GM21367 (cell line): ENCODE measurements around the gene CCDC78.

Source experiments
- ATAC-seq: cut with Tn5 transposase; IDR thresholded peaks from one replicate; pipeline ENCODE4 v1.9.1; 2021; ENCODE audit not compliant: unreplicated experiment

Gene CCDC78

GRCh38 chr16:679814-680624 lies 46.2 kb downstream of the CCDC78 start, which contains the start of gene STUB1:
Gene STUB1, plus strand, starts transcription at chr16:680410. Its CDS starts 116 bp downstream, at chr16:680526.
- ATAC-seq = no peak

- ATAC-seq = no peak
These were observed 47.1 kb downstream of the CCDC78 start for GRCh38 chr16:678858-679813.

DNA sequence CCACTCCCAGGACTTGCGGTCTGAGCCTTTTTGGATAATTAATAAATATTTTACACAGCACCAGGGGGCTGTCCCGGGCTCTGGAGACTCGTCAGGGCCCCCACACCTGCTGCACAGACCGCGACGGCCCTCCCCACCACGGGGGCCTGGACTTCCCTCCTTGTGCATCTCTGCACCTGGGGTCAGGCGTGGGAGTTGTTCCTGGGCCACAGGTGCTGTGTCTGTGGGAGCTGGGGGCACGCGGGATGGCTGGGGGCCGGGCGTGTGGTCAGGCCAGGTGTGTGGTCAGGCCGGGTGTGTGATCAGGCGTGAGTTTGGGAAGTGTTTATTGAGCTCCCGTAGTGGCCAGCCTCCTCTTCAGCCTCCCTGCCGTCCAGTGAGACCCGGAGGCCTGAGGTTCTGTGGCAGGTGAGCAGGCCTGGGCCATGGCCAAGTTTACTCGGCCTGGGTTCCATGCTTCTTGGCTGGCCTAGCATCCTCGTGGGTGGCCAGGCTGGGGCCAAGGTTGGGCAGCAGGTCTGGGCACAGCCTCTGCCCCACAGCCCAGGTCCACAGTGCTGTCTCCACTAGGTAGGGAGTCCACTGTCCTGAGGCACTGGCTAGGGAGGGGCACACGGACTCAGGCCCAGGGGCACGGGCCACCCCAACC lies 47.9 kb downstream of the CCDC78 start:
- no peak for ATAC-seq

GRCh38 chr16:677316-678190 lies 48.7 kb downstream of the CCDC78 start:
- ATAC-seq = no peak

DNA sequence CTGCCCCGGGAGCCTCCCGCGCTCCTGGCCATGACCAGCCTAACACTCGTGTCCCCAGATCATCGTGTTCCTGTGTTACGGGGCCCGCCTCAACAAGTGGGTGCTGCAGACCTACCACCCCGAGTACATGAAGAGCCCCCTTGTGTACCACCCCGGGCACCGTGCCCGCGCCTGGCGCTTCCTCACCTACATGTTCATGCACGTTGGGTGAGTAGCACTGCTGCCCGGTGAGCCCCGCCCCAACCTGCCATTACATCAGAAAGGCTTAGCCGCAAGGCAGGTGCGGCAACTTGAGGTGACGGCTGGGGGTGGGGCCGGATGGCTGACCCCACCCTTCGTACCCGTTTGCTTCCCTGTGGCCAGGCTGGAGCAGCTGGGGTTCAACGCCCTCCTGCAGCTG lies 49.3 kb downstream of the CCDC78 start:
- ATAC-seq = no peak

GRCh38 chr16:676565-676902 lies 49.7 kb downstream of the CCDC78 start:
- no peak for ATAC-seq

- ATAC-seq = no peak
These were observed 50.2 kb downstream of the CCDC78 start for GRCh38 chr16:675884-676564.

- no peak for ATAC-seq
These were observed 51.0 kb downstream of the CCDC78 start, which contains the start of gene RHBDL1 for GRCh38 chr16:674968-675883. Gene RHBDL1, plus strand, starts transcription at chr16:675671. Its CDS starts 120 bp downstream, at chr16:675791.

DNA sequence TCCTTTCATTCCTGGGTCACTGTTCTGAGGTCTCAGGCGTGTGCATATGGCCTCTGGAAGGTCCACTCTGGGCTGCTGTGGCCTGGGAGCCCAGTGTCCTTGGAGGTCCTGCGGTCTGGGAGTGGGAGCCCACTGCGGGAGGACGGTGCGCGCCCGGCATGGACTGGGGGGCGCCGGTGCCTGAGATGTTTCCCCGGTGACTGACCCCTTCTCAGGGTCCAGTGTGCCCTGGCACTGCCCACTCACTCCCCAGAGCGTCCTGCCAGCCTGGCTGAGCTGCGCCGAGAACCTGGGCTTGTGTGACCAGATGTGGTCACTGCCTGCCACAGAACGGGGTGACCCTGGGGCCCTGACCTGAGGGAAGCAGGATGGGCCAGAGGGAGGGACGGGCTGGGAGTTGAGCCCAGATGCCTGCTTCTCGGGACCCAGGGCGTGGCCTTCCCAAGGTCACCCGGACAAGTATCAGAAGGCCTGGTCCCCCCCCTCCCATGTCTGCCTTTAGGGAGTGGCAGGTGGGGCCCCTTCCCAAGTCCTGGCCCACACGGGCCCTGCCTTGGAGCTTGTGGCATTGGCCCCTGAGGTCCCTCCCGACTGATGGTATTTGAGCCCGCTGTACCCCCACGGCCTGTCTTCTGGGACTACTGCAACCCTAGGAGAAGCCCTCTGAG lies 51.9 kb downstream of the CCDC78 start:
- ATAC-seq = no peak

GRCh38 chr16:673399-673991 lies 52.7 kb downstream of the CCDC78 start:
- ATAC-seq = no peak

GRCh38 chr16:672851-673250 lies 53.4 kb downstream of the CCDC78 start:
- no peak for ATAC-seq
